NB4 (cell line): Measurements from ENCODE around the gene STK24.

Experiments
- POLR2A ChIP-seq: IDR thresholded peaks from 2 replicates; pipeline ENCODE4 v1.6.1; 2011; ENCODE audit warnings: mild to moderate bottlenecking; ENCODE audit not compliant: insufficient read length; ENCODE audit errors: extremely low read depth
- TF ChIP-seq, protein P1 (sequence below): IDR thresholded peaks from one replicate; pipeline ENCODE4 v1.5.1; 2012; ENCODE audit warnings: low read depth, low read length

DNA sequence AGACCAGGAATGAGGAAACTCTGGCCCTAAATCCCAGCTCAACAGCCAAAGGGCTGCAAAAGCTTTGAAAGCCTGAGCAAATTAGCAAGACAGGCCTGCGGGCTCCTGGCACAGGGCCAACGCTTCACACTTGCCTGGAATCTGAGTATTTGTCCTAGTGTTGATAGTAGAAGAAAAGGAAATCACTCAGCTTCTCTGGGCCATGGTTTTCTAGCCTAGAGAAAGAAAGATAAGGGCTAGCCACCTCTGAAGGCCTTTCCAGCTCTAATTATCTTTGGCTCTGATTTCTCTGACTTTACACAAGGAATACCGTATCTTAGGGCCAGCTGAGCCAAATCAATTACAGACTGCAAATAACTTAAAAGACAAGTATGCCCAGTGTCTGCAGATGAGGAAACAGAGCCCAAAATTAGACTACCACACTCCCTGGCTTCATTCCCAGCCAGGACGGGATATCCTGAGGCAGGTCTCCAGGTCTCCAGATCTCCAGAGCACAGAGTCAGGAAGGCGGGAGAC, 69.6 kb downstream of the STK24 start:
- TF ChIP-seq POLR2A: no peak
- TF ChIP-seq, protein P1, sequence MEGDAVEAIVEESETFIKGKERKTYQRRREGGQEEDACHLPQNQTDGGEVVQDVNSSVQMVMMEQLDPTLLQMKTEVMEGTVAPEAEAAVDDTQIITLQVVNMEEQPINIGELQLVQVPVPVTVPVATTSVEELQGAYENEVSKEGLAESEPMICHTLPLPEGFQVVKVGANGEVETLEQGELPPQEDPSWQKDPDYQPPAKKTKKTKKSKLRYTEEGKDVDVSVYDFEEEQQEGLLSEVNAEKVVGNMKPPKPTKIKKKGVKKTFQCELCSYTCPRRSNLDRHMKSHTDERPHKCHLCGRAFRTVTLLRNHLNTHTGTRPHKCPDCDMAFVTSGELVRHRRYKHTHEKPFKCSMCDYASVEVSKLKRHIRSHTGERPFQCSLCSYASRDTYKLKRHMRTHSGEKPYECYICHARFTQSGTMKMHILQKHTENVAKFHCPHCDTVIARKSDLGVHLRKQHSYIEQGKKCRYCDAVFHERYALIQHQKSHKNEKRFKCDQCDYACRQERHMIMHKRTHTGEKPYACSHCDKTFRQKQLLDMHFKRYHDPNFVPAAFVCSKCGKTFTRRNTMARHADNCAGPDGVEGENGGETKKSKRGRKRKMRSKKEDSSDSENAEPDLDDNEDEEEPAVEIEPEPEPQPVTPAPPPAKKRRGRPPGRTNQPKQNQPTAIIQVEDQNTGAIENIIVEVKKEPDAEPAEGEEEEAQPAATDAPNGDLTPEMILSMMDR: no peak
